Measurements from ENCODE around the gene GSTK1.

Gene GSTK1

DNA sequence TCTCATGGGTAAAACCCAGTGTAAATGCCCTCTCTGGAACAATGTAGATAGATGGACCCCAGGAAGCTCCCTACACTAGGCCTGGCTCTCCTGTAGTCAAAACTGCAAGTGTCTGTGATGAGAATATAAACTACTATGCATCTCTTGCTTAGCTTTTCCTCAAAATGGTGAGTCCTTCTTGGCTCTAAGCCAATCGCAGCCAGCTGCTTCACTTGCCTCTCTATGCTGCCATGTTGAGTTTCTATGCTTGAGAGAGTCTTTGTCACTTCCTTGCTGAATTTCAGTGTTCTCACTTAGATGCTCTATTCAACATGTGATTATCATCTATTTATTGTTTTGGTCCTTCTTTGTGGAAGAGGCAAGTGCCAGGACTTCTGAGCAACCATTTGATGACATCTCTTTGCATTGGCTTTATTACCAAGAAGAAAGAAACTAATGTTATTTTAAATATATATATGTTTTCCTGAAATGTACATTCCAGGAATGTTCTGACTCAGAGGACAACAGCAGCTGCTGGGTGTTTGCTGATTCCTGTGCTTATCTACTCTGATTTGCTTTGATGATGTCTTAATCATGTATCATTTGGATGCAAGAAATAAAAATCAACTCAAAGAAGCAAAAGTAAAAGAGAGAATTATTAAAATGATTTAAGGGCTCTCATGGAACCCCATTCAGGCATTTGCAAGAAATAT is 24.8 kb upstream of the GSTK1 start:
- no peaks in the 10 kb centered on the region for H3K79me2 ChIP-seq (ENCODE audit: insufficient read depth, low read length)
- H3K27ac ChIP-seq (ENCODE audit: low read depth, low read length) = no peak overlapping the region
- H2AFZ ChIP-seq (ENCODE audit: low read depth, low read length, severe bottlenecking) = no peak overlapping the region
- no peak overlapping the region for H3K9ac ChIP-seq (ENCODE audit: low read length)
- TF ChIP-seq, protein P1, sequence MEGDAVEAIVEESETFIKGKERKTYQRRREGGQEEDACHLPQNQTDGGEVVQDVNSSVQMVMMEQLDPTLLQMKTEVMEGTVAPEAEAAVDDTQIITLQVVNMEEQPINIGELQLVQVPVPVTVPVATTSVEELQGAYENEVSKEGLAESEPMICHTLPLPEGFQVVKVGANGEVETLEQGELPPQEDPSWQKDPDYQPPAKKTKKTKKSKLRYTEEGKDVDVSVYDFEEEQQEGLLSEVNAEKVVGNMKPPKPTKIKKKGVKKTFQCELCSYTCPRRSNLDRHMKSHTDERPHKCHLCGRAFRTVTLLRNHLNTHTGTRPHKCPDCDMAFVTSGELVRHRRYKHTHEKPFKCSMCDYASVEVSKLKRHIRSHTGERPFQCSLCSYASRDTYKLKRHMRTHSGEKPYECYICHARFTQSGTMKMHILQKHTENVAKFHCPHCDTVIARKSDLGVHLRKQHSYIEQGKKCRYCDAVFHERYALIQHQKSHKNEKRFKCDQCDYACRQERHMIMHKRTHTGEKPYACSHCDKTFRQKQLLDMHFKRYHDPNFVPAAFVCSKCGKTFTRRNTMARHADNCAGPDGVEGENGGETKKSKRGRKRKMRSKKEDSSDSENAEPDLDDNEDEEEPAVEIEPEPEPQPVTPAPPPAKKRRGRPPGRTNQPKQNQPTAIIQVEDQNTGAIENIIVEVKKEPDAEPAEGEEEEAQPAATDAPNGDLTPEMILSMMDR (IDR thresholded peaks at IDR 0.05; ENCODE audit: insufficient read depth, low read length, poor library complexity, severe bottlenecking) = no peak
- no peak for TF ChIP-seq EZH2phosphoT487 (conservative IDR thresholded peaks at IDR 0.05; ENCODE audit: low read length)
- no peaks in the 10 kb centered on the region for H3K9me2 ChIP-seq (replicated peaks; ENCODE audit: insufficient read depth, low read length)
- no peaks in the 10 kb centered on the region for H4K20me1 ChIP-seq (ENCODE audit: low read depth, low read length)
- no peaks in the 10 kb centered on the region for H3K27me3 ChIP-seq (ENCODE audit: low read length)
- no peak overlapping the region for H3K4me3 ChIP-seq (ENCODE audit: insufficient read depth, low read length, poor library complexity, severe bottlenecking)
- H3K36me3 ChIP-seq (ENCODE audit: low read length) = no peaks in the 10 kb centered on the region
- H3F3A ChIP-seq (ENCODE audit: insufficient read depth) = no peaks in the 10 kb centered on the region
- H3K9me3 ChIP-seq (ENCODE audit: insufficient read depth, low read length) = peaks cover 4% of the 10 kb centered on the region; the same call in 1 of the 2 replicates
- no peak overlapping the region for H3K4me2 ChIP-seq (ENCODE audit: low read depth, low read length, poor library complexity, severe bottlenecking)

DNA sequence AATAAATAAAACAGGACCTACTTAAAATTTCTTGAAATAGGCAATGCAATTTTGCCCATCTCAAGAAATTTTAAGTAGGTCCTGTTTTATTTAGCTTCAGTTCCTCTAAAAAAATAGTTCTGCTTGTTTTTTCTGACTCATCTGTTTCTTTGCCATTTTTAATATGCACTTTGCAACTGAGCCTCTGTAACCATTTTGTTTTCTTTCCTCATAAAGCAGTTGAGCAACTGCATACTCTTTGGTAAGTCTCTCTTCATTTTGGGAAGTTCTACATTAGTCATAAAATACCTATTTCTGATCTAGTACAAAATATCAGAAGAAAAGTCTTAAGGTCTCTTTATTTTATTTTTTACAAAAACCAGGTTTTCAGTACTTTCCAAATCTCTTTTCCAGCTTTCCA is 23.4 kb upstream of the GSTK1 start:
- TF ChIP-seq EZH2phosphoT487 (conservative IDR thresholded peaks at IDR 0.05; ENCODE audit: low read length) = no peak
- TF ChIP-seq, protein P1 (IDR thresholded peaks at IDR 0.05; ENCODE audit: insufficient read depth, low read length, poor library complexity, severe bottlenecking) = no peak
- Histone ChIP-seq H3K4me3 (ENCODE audit: insufficient read depth, low read length, poor library complexity, severe bottlenecking) (no peak overlapping the region), H3F3A (ENCODE audit: insufficient read depth) (no peaks in the 10 kb centered on the region), H3K9me2 (replicated peaks; ENCODE audit: insufficient read depth, low read length) (no peaks in the 10 kb centered on the region), H3K36me3 (ENCODE audit: low read length) (no peaks in the 10 kb centered on the region), H3K4me2 (ENCODE audit: low read depth, low read length, poor library complexity, severe bottlenecking) (no peak overlapping the region), H3K9me3 (ENCODE audit: insufficient read depth, low read length) (peaks cover 4% of the 10 kb centered on the region; the same call in 1 of the 2 replicates), H2AFZ (ENCODE audit: low read depth, low read length, severe bottlenecking) (no peak overlapping the region), H3K27ac (ENCODE audit: low read depth, low read length) (no peak overlapping the region), H4K20me1 (ENCODE audit: low read depth, low read length) (no peaks in the 10 kb centered on the region), H3K9ac (ENCODE audit: low read length) (no peak overlapping the region), H3K27me3 (ENCODE audit: low read length) (no peaks in the 10 kb centered on the region), H3K79me2 (ENCODE audit: insufficient read depth, low read length) (no peaks in the 10 kb centered on the region)

DNA sequence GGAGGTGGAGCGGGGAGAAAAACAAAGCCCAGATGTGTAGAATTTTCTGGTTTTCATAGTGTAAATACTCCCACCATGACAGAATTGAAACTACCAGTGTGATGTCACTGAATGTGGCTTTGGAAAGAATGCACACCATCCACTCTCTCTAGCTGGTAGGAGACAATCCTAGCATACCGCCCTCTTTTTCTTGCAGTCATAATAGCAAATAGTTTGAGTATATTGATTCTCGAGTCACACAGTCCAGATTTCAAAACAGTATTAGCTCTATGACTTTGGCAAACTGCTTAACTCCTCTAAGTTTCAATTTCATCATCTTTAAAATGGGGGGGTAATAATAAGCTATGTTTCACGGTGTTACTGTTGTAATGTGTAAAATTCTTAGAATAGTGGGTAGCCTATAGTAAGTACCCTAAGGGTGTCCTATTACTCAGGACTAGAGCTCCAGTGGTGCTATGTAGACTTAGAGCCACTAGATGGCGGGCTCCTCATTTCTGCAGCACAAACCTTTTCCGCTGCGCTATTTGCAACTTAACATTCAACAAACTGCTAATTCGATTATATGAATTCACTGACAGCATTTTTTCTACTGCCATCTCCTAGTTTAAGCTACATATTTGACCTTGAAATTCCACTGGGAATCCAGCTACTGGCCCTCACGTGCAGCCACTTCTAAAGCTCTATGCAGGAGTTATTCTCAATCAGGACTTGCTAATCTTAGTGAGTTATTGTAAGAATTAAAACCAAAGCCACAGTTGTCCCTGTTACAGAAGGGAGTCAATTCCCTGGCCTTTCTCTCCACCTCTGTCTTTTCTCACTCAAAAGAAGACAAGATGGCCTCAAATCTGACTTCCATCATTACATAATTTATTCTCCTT is 22.7 kb upstream of the GSTK1 start:
- H3K9ac ChIP-seq (ENCODE audit: low read length) = no peak overlapping the region
- H4K20me1 ChIP-seq (ENCODE audit: low read depth, low read length) = no peaks in the 10 kb centered on the region
- no peak overlapping the region for H3K27ac ChIP-seq (ENCODE audit: low read depth, low read length)
- TF ChIP-seq EZH2phosphoT487 (conservative IDR thresholded peaks at IDR 0.05; ENCODE audit: low read length) = no peak
- TF ChIP-seq, protein P1 (IDR thresholded peaks at IDR 0.05; ENCODE audit: insufficient read depth, low read length, poor library complexity, severe bottlenecking) = peak; percentile 56
- no peaks in the 10 kb centered on the region for H3F3A ChIP-seq (ENCODE audit: insufficient read depth)
- H3K79me2 ChIP-seq (ENCODE audit: insufficient read depth, low read length) = no peaks in the 10 kb centered on the region
- no peak overlapping the region for H3K4me3 ChIP-seq (ENCODE audit: insufficient read depth, low read length, poor library complexity, severe bottlenecking)
- no peak overlapping the region for H2AFZ ChIP-seq (ENCODE audit: low read depth, low read length, severe bottlenecking)
- H3K9me2 ChIP-seq (replicated peaks; ENCODE audit: insufficient read depth, low read length) = no peaks in the 10 kb centered on the region
- no peak overlapping the region for H3K4me2 ChIP-seq (ENCODE audit: low read depth, low read length, poor library complexity, severe bottlenecking)
- H3K36me3 ChIP-seq (ENCODE audit: low read length) = no peaks in the 10 kb centered on the region
- no peaks in the 10 kb centered on the region for H3K27me3 ChIP-seq (ENCODE audit: low read length)
- H3K9me3 ChIP-seq (ENCODE audit: insufficient read depth, low read length) = peaks cover 4% of the 10 kb centered on the region; the same call in 1 of the 2 replicates
